NCI-H1092 treated with DMSO at 0.1 percent for 48 hours (cell line): ENCODE results near the gene TRAF3.

Experiments
- DNase-seq: peaks from one replicate; lab custom pipeline; 2025; lab: John Stamatoyannopoulos, UW

The TRAF3 gene

GRCh38 chr14:102776761-102777710 lies at the start of gene TRAF3:
TRAF3 (plus strand) TSS chr14:102777449; CDS start chr14:102870202, 92,753 bp downstream.
- DNase-seq: peak; percentile 34

GRCh38 chr14:102728501-102728900 lies 48.7 kb upstream of the TRAF3 start:
- DNase-seq: no peak

- DNase-seq: no peak
Measured at GRCh38 chr14:102729268-102729667, 48.0 kb upstream of the TRAF3 start.

GRCh38 chr14:102729825-102730224 lies 47.4 kb upstream of the TRAF3 start:
- no peak for DNase-seq

GRCh38 chr14:102731101-102731870 lies 46.0 kb upstream of the TRAF3 start:
- no peak for DNase-seq

GRCh38 chr14:102731871-102732800 lies 45.1 kb upstream of the TRAF3 start:
- DNase-seq: no peak

- no peak for DNase-seq
Measured at GRCh38 chr14:102732924-102733323, 44.3 kb upstream of the TRAF3 start.

GRCh38 chr14:102733326-102733725 lies 43.9 kb upstream of the TRAF3 start:
- no peak for DNase-seq

- DNase-seq: no peak
Measured at GRCh38 chr14:102734436-102734835, 42.8 kb upstream of the TRAF3 start.

- no peak for DNase-seq
Measured at GRCh38 chr14:102736956-102737355, 40.3 kb upstream of the TRAF3 start.

- no peak for DNase-seq
Measured at GRCh38 chr14:102737402-102738372, 39.6 kb upstream of the TRAF3 start.

- DNase-seq: no peak
Measured at GRCh38 chr14:102738373-102739189, 38.7 kb upstream of the TRAF3 start.

GRCh38 chr14:102739190-102739469 lies 38.1 kb upstream of the TRAF3 start:
- no peak for DNase-seq

GRCh38 chr14:102746634-102747438 lies 30.4 kb upstream of the TRAF3 start:
- DNase-seq: no peak

- DNase-seq: no peak
Measured at GRCh38 chr14:102748806-102749205, 28.4 kb upstream of the TRAF3 start.

GRCh38 chr14:102749393-102750305 lies 27.6 kb upstream of the TRAF3 start:
- DNase-seq: peak; percentile 81

- DNase-seq: no peak
Measured at GRCh38 chr14:102750376-102750775, 26.9 kb upstream of the TRAF3 start.

GRCh38 chr14:102751088-102751487 lies 26.2 kb upstream of the TRAF3 start:
- peak; percentile 40 for DNase-seq
